Tibial nerve (tissue), 4 donors: ENCODE results near the gene PHF2. TPM values are rescaled to one million over a fixed set of nuclear protein-coding genes. Genes with fewer than 3 reads are reported as not detected.

Source experiments
- DNase-seq, 2 donors: peaks; one replicate each; pipeline ENCODE4 v3.0.0-alpha.2; 2019; ENCODE audit warnings: low spot score in 2 of 2
- H3K27ac ChIP-seq, 4 donors: fragments of 200-600 bp; sonication (generic) in 3 of 4; one replicate each; pipeline ENCODE4 v1.5.1; 2017 to 2019; ENCODE audit warnings: mild to moderate bottlenecking in 1 of 4
- H3K27me3 ChIP-seq, 2 donors: fragments of 200-600 bp; sonication (generic) in 1 of 2; one replicate each; pipeline versions ENCODE4 v1.5.1 to v1.6.0; 2017 to 2019
- H3K36me3 ChIP-seq, 3 donors: fragments of 200-600 bp; sonication (generic); one replicate each; pipeline ENCODE4 v1.5.1; 2018 to 2019
- H3K4me1 ChIP-seq, 4 donors: fragments of 200-600 bp; sonication (generic) in 3 of 4; one replicate each; pipeline ENCODE4 v1.5.1; 2017 to 2019
- H3K4me3 ChIP-seq, 4 donors: fragments of 200-600 bp; sonication (generic) in 3 of 4; one replicate each; pipeline ENCODE4 v1.5.1; 2017 to 2019; ENCODE audit warnings: mild to moderate bottlenecking in 1 of 4, moderate library complexity in 1 of 4
- H3K9me3 ChIP-seq, 4 donors: fragments of 200-600 bp; sonication (generic) in 3 of 4; one replicate each; pipeline ENCODE4 v1.5.1; 2017 to 2019
- EP300 ChIP-seq, 2 donors: sonication (generic); formaldehyde crosslinking; IDR thresholded peaks; one replicate each; pipeline ENCODE4 v1.6.1; 2017; ENCODE audit warnings: antibody characterized with exemption in 2 of 2, mild to moderate bottlenecking in 1 of 2
- POLR2A ChIP-seq, 2 donors: fragments of 450-650 bp; IDR thresholded peaks; one replicate each; pipeline ENCODE4 v1.6.1; 2017; ENCODE audit warnings: antibody characterized with exemption in 2 of 2, mild to moderate bottlenecking in 2 of 2, moderate library complexity in 2 of 2
- WGBS, 2 donors: methylation state at CpG; one replicate each; pipeline ENCODE4 v1.1.5; 2018; 5-methylcytosine and 5-hydroxymethylcytosine counted together
- total RNA-seq, 4 donors: library from RNA; depleted of rRNA; stranded (reverse); fragments of >200 nt; gene quantifications; one replicate each; pipeline ENCODE4 v1.1.0, GENCODE V29; 2016
- TF ChIP-seq, protein P1 (sequence below), 5 experiments: fragments of 200-600 bp in 3 of 5; fragments of 450-650 bp in 2 of 5; sonication (generic) in 3 of 5; IDR thresholded peaks; one replicate each; pipeline ENCODE4 v1.5.1; 2016 to 2019; ENCODE audit warnings: antibody characterized with exemption in 5 of 5, mild to moderate bottlenecking in 3 of 5, moderate library complexity in 2 of 5

PHF2 gene
- total RNA-seq, 4 donors from 2014 or later = 36.6 to 41.7 (median 38.6) TPM

DNA sequence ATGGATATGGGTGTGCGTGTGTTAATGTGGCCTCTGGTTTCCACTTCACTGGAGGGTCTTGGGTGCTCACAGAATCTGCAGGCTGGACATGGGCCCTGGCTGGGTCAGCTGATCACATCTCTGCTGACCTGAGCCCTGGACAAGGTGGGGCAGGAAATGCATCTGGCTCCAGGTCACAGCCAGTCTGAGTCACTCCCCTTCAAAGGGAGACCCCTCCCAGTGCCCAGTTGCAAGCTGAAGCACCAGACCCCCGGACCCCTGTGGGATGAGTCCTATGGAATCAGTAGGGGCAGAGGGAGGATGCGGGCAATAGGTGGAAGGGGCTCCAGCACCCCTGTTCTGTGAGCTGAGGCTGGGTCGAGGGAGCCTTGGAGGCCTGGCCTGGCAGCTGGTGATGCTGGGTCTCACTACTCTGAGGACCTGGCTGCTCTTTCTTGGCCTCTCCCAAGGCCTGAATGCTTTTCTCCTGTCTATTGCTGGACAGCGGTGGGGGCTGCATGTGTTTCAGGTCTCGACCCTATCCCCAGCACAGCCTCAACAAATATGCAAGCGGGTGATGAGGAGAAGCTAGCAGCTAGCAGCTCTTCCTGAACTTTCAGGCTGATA is 54.5 kb downstream of the PHF2 start:
- Histone ChIP-seq H3K9me3 (peaks cover 0 to 17% (median 6%) of the 10 kb centered on the region in 4 donors), H3K27ac (no peak overlapping the region), H3K36me3 (peaks cover 0 to 62% (median 0%) of the 10 kb centered on the region in 3 donors), H3K4me3 (no peak overlapping the region), H3K4me1 (peaks cover 0 to 8% (median 0%) of the 10 kb centered on the region in 4 donors), H3K27me3 (no peaks in the 10 kb centered on the region)
- TF ChIP-seq EP300 (IDR thresholded peaks at IDR 0.05) = no peak
- TF ChIP-seq POLR2A (IDR thresholded peaks at IDR 0.05) = no peak
- TF ChIP-seq, protein P1, sequence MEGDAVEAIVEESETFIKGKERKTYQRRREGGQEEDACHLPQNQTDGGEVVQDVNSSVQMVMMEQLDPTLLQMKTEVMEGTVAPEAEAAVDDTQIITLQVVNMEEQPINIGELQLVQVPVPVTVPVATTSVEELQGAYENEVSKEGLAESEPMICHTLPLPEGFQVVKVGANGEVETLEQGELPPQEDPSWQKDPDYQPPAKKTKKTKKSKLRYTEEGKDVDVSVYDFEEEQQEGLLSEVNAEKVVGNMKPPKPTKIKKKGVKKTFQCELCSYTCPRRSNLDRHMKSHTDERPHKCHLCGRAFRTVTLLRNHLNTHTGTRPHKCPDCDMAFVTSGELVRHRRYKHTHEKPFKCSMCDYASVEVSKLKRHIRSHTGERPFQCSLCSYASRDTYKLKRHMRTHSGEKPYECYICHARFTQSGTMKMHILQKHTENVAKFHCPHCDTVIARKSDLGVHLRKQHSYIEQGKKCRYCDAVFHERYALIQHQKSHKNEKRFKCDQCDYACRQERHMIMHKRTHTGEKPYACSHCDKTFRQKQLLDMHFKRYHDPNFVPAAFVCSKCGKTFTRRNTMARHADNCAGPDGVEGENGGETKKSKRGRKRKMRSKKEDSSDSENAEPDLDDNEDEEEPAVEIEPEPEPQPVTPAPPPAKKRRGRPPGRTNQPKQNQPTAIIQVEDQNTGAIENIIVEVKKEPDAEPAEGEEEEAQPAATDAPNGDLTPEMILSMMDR (IDR thresholded peaks at IDR 0.05) = no peak
- 76 to 84% methylated on average over 7 of the region's 7 CpGs for WGBS, 2 donors
- no peak for DNase-seq

DNA sequence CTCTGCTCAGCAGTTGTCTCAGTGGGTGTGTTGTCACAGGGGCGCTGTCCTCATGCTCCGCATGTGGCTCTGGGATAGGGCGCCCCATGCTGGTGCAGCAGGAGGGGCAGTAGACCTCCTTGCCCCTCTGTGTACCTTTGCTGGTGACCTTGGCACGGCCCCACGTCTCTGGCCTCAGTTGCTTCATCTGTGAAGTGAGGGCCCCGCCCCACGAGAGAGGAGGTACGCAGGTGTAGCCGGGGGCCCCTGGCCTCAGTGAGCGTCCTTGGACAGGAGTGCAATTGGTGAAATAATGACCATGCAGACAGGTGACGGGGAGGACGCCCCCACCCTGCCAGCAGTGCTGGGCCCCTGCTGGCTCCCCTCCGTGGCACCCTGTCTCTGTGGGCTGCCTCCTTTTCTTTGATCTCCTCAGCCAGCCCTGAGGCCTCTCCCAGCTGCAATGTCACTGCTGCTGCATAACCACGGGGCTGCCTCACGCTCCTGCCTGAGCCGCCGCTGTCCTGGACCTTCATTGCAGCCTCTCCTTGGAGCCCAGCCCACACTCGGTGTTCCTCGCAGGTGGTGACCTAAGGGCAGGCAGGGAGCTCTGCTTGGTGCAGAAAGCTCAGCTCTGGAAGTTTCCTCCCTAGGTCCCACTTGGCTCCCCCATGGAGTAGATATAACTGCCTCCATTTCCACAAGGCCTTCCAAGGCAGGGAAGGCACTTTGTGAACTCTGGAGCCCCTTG is 57.3 kb downstream of the PHF2 start:
- Histone ChIP-seq H3K4me3 (no peak overlapping the region), H3K9me3 (peaks cover 0 to 24% (median 8%) of the 10 kb centered on the region in 4 donors), H3K36me3 (peaks cover 3 to 89% (median 11%) of the 10 kb centered on the region in 3 donors), H3K27ac (no peak overlapping the region), H3K4me1 (peaks cover 0 to 8% (median 0%) of the 10 kb centered on the region in 4 donors), H3K27me3 (no peaks in the 10 kb centered on the region)
- TF ChIP-seq EP300 (IDR thresholded peaks at IDR 0.05) (no peak), POLR2A (IDR thresholded peaks at IDR 0.05) (no peak)
- TF ChIP-seq, protein P1 (IDR thresholded peaks at IDR 0.05) = no peak
- 84 to 85% methylated on average over 16 to 19 of the region's 19 CpGs for WGBS, 2 donors
- DNase-seq = no peak

DNA sequence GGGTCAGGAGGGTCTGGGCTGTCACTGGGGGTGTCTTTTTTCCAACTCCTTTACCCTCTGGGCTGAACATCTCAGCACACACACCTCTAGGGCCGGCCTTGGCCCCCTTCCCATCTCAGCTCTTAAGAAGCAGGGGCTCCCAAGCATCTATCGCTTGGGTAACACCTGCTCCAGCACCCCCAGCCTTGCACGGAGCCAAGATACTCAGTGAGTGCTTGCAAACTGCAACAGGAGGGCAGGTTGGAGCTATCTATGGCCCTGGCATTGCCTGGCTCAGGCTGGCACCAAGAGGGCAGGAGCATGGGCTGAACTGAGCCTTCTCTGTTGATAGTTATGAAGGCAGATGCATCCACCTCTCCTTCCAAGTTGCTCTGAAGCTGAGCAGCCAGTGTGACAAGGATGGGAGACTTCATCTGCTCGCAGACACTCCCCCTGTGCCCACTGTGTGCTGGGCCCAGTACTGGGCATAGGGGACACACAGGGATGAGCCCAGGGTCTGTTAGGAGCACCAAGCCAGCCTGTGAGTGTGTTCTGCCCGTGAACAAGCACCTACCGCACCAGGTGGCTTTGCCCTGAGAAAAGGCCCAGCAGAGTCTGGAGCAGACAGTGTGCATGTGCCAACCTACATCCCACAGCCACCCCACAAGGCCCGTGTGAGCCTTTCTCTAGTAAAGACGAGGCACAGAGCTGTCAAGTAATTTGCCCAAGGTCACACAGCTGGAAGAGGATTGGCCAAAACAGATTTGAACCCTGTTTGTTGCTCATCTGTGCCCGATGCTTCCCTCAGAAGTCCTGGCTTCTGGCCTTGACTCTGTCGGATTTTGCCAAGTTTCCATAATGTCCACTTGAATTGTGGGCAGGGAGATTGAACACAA is 58.2 kb downstream of the PHF2 start:
- Histone ChIP-seq H3K4me1 (peaks cover 0 to 8% (median 0%) of the 10 kb centered on the region in 4 donors), H3K4me3 (no peak overlapping the region), H3K9me3 (peaks cover 0 to 29% (median 8%) of the 10 kb centered on the region in 4 donors), H3K27me3 (no peaks in the 10 kb centered on the region), H3K36me3 (peaks cover 3 to 98% (median 13%) of the 10 kb centered on the region in 3 donors), H3K27ac (no peak overlapping the region)
- no peak for DNase-seq
- WGBS, 2 donors = 69 to 79% methylated on average over 9 to 10 of the region's 10 CpGs
- TF ChIP-seq EP300 (IDR thresholded peaks at IDR 0.05) (no peak), POLR2A (IDR thresholded peaks at IDR 0.05) (no peak)
- TF ChIP-seq, protein P1 (IDR thresholded peaks at IDR 0.05) = no peak

DNA sequence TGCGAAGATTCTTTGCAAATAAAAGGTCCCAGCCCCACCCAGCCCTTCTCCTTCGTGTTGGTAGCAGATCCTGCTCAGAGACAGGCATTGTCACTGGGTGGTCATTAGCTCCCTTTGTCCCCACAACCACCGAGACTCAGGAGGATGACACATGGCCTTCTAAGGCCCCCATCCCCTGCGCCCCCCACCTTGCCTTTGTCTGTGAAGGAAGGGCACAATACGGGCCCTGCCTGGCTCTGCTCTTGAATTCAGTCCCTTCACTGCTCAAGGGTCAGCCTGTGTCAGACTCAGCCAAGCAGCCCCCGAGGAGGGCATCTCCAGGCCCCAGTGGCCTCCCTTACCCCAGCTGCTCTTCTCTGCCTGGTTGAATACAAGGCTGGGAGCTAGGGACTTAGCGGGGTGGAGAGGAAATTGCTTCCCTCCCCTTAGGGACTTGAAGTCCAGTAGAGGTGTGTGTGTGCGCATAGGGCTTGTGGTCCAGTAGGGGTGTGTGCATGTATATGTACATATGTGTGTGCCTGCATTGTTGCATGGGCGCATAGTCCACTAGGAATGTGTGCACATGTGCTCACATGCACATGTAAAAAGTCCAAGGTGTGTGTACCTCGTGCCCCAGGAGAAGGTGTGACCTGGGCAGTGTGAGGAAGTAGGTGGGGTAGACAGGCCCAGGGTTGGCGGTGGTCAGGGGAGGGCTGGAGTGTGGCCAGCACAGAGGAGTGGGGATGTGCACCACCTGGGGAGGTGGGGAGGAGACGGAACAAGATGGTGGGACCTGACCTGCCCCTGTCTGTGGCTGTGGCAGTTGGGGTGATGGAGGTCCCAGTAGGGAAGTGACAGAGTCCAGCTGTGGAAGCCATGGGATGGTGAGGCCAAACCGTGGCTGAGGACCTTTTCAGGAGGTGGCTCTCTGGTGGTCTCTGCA is 59.1 kb downstream of the PHF2 start:
- Histone ChIP-seq H3K4me1 (peaks cover 0 to 3% (median 0%) of the 10 kb centered on the region in 4 donors), H3K36me3 (peaks cover 3 to 100% (median 13%) of the 10 kb centered on the region in 3 donors), H3K4me3 (no peak overlapping the region), H3K27me3 (no peaks in the 10 kb centered on the region), H3K27ac (no peak overlapping the region), H3K9me3 (peaks cover 0 to 38% (median 8%) of the 10 kb centered on the region in 4 donors)
- DNase-seq = no peak
- WGBS, 2 donors = 75 to 82% methylated on average over 13 of the region's 13 CpGs
- TF ChIP-seq, protein P1 (IDR thresholded peaks at IDR 0.05) = no peak
- TF ChIP-seq EP300 (IDR thresholded peaks at IDR 0.05) (no peak), POLR2A (IDR thresholded peaks at IDR 0.05) (no peak)
